Retinal pigment epithelial cell (primary cell): Measurements from ENCODE around the gene PAQR9.

ENCODE experiments used
- DNase-seq: peaks from one replicate; pipeline ENCODE4 v3.0.0-alpha.2; 2010; ENCODE audit warnings: low read depth
- H3K4me3 ChIP-seq: 2 replicates; pipeline ENCODE4 v1.5.1; 2011; ENCODE audit warnings: mild to moderate bottlenecking, low read length, control low read depth, moderate library complexity
- CTCF ChIP-seq: conservative IDR thresholded peaks from 2 replicates; pipeline ENCODE4 v1.5.1; 2011; ENCODE audit warnings: low read depth, low read length, control low read depth, inconsistent platforms

Gene PAQR9

DNA sequence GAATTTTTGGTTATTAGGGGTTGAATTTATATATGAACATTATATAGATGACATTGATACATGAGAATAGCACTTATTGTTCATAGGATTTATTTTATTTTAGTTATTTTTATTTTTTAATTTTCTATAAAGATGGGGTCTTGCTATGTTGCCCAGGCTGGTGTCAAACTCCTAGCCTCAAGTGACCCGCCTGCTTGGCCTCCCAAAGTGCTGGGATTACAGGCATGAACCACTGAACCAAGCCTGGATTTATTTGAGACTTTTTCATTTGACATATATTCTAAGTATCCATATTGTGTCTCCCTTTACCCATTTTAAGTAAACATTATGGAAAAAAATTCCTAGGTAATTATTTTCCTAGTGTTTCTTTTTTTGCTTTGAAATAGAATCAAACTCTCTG is 12.5 kb downstream of the PAQR9 start:
- DNase-seq, result no peak
- no peak overlapping the region for H3K4me3 ChIP-seq
- no peak for TF ChIP-seq CTCF

DNA sequence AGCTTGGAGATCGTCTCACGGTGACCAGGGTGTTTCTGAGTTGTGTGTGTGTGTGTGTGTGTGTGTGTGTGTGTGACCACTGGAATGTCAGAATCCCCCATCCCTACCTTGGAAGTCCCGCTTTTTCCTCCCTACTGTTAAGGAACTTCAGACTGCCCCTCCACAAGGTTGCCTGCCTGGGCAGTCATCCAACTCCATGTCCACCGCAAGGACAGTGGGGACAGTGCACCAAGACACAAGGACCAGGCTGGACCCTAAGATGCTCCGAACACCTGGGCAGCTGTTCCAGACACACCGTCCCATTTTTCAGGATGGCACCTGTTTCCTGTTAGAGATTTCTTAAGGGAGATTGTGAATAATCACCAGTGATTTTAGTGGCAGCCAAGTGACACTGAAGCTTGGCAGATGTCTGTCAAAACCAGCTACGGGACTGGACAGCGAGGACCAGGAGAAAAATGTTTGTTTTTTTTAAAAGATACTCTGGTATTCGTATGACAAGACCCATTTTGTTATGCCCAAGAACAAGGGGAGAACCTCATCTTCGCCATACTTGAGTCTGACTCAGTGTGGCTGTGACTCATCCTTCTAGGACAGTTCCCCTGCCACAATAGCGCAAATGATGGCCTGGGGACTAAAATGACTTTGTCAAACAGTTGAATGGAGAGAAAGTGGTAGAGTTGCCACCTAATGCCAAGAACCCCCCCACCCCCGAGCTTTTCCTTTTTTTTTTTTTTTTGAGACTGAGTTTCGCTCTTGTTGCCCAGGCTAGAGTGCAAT is 15.5 kb downstream of the PAQR9 start:
- DNase-seq, result no peak
- no peak for TF ChIP-seq CTCF
- H3K4me3 ChIP-seq, result no peak overlapping the region

- no peak for TF ChIP-seq CTCF
- H3K4me3 ChIP-seq, result no peak overlapping the region
- no peak for DNase-seq
Measured at GRCh38 chr3:142947352-142947751, 16.1 kb downstream of the PAQR9 start.

GRCh38 chr3:142946861-142947260 is 16.6 kb downstream of the PAQR9 start:
- TF ChIP-seq CTCF, result no peak
- H3K4me3 ChIP-seq, result no peak overlapping the region
- no peak for DNase-seq

DNA sequence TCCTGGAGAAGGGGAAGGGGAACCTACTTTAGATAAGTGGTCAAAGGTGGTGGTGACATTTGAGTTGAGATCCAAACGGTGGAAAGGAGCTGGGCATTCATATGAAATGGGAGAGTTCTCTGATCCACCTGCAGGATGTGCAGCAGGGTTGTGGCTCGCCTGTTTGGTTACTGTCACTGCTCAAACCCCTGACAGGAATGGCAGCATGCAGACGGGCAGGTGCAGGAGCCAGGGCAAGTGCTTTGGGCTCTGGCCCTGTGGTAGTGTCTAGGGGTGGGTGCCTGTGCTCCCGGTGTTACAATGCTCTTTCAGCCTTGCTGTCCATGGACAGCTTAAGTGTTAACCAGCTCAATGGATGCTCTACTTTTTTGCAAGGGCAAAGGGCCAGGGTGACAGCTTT is 18.5 kb downstream of the PAQR9 start:
- TF ChIP-seq CTCF, result no peak
- H3K4me3 ChIP-seq, result no peak overlapping the region
- no peak for DNase-seq

GRCh38 chr3:142944342-142944741 is 19.1 kb downstream of the PAQR9 start:
- DNase-seq, result no peak

More at GRCh38 chr3:142944342-142944741, 19.1 kb downstream of the PAQR9 start:
- no peak overlapping the region for H3K4me3 ChIP-seq
- TF ChIP-seq CTCF, result no peak
